ENCODE results near the gene TTC7B.

TTC7B gene

GRCh38 chr14:90611501-90611900 is 204.7 kb downstream of the TTC7B start:
- DNase-seq, result no peak

GRCh38 chr14:90610346-90611040 is 205.7 kb downstream of the TTC7B start:
- no peak for DNase-seq

GRCh38 chr14:90609376-90609775 is 206.9 kb downstream of the TTC7B start:
- DNase-seq, result no peak

GRCh38 chr14:90608929-90609341 is 207.3 kb downstream of the TTC7B start:
- DNase-seq, result no peak

GRCh38 chr14:90608281-90608680 is 207.9 kb downstream of the TTC7B start:
- no peak for DNase-seq

- DNase-seq, result no peak
These were observed 209.1 kb downstream of the TTC7B start for GRCh38 chr14:90607141-90607540.

GRCh38 chr14:90606434-90606833 is 209.8 kb downstream of the TTC7B start:
- no peak for DNase-seq

- DNase-seq, result no peak
These were observed 210.8 kb downstream of the TTC7B start for GRCh38 chr14:90605430-90605829.

- DNase-seq, result no peak
These were observed 211.9 kb downstream of the TTC7B start for GRCh38 chr14:90604356-90604755.

- no peak for DNase-seq
These were observed 212.4 kb downstream of the TTC7B start for GRCh38 chr14:90603841-90604240.

- no peak for DNase-seq
These were observed 212.9 kb downstream of the TTC7B start for GRCh38 chr14:90603336-90603735.

- DNase-seq, result no peak
These were observed 214.0 kb downstream of the TTC7B start for GRCh38 chr14:90602088-90602687.

- no peak for DNase-seq
These were observed 214.7 kb downstream of the TTC7B start for GRCh38 chr14:90601563-90601962.

GRCh38 chr14:90600619-90601018 is 215.6 kb downstream of the TTC7B start:
- DNase-seq, result no peak

GRCh38 chr14:90599748-90600507 is 216.3 kb downstream of the TTC7B start:
- DNase-seq, result no peak

GRCh38 chr14:90599339-90599738 is 216.9 kb downstream of the TTC7B start:
- DNase-seq, result no peak

GRCh38 chr14:90597961-90598360 is 218.3 kb downstream of the TTC7B start:
- no peak for DNase-seq

- no peak for DNase-seq
These were observed 219.5 kb downstream of the TTC7B start for GRCh38 chr14:90596733-90597132.

GRCh38 chr14:90593254-90594040 is 222.8 kb downstream of the TTC7B start:
- no peak for DNase-seq

GRCh38 chr14:90592655-90593054 is 223.6 kb downstream of the TTC7B start:
- DNase-seq, result no peak

- DNase-seq, result no peak
These were observed 228.3 kb downstream of the TTC7B start for GRCh38 chr14:90587918-90588317.

GRCh38 chr14:90587252-90587910 is 228.8 kb downstream of the TTC7B start:
- no peak for DNase-seq

- DNase-seq, result no peak
These were observed 231.1 kb downstream of the TTC7B start for GRCh38 chr14:90585106-90585505.
